SK-N-SH (cell line): ENCODE data around the gene HAUS1. TPM values are rescaled to one million over a fixed set of nuclear protein-coding genes. Genes with fewer than 3 reads are reported as not detected.
A peak's percentile ranks its signal among the peaks of the same experiment; 100 is the strongest.

Experiments
- CTCF ChIA-PET: fragments of 300-600, 350-600 bp; formaldehyde crosslinking; extraction: SDS; loops from one replicate; lab custom pipeline; 2021; lab: Yijun Ruan, JAX
- POLR2A ChIA-PET: fragments of 350-600 bp; sonication (Branson Sonifier 250); formaldehyde crosslinking; extraction: SDS; loops from one replicate; lab custom pipeline; 2020; ENCODE audit warnings: antibody characterized with exemption, inconsistent platforms; lab: Yijun Ruan, JAX
- DNase-seq: peaks from one replicate; pipeline ENCODE4 v3.0.0; 2012
- H2AFZ ChIP-seq: fragments of 200-600 bp; sonication (generic); 2 replicates; pipeline ENCODE4 v1.8.1; 2016; ENCODE audit warnings: antibody characterized with exemption, mild to moderate bottlenecking, low read depth
- H3F3A ChIP-seq: fragments of 200-600 bp; sonication (generic); replicated peaks from 2 replicates; pipeline ENCODE3; 2016; ENCODE audit warnings: antibody characterized with exemption, mild to moderate bottlenecking; ENCODE audit not compliant: insufficient read depth
- H3K27ac ChIP-seq, 2 experiments: fragments of 200-500 bp in 1 of 2; fragments of 200-600 bp in 1 of 2; sonication (Bioruptor generic) in 1 of 2; sonication (generic), shearing (Covaris generic) in 1 of 2; 2 replicates each; pipeline versions ENCODE4 v1.5.1 to v1.6.1; 2014 to 2016; ENCODE audit warnings: low read depth in 2 of 2, inconsistent platforms in 1 of 2, low read length in 1 of 2, mild to moderate bottlenecking in 1 of 2, mixed read lengths in 1 of 2
- H3K27me3 ChIP-seq: fragments of 200-600 bp; sonication (generic), shearing (Covaris generic); 2 replicates; pipeline ENCODE4 v1.6.1; 2016; ENCODE audit warnings: mixed run types; ENCODE audit not compliant: insufficient read depth
- H3K36me3 ChIP-seq, 2 experiments: fragments of 200-500 bp in 1 of 2; fragments of 200-600 bp in 1 of 2; sonication (Bioruptor generic) in 1 of 2; sonication (generic) in 1 of 2; replicated peaks in 1 of 2; 2 replicates each; pipeline versions ENCODE3 to v1.5.1; 2014 to 2016; ENCODE audit warnings: low read length in 1 of 2, mild to moderate bottlenecking in 1 of 2; ENCODE audit not compliant: insufficient read depth in 2 of 2, control insufficient read depth in 1 of 2
- H3K4me1 ChIP-seq, 2 experiments: fragments of 200-500 bp in 1 of 2; fragments of 200-600 bp in 1 of 2; sonication (Bioruptor generic) in 1 of 2; sonication (generic), shearing (Covaris generic) in 1 of 2; 2 replicates each; pipeline versions ENCODE4 v1.5.1 to v1.6.1; 2014 to 2016; ENCODE audit warnings: low read depth in 1 of 2, low read length in 1 of 2, mixed run types in 1 of 2; ENCODE audit not compliant: insufficient read depth in 2 of 2, control insufficient read depth in 1 of 2
- H3K4me2 ChIP-seq: fragments of 200-600 bp; sonication (generic), shearing (Covaris generic); 2 replicates; pipeline ENCODE4 v1.6.1; 2017; ENCODE audit warnings: mixed run types
- H3K4me3 ChIP-seq, 2 experiments: fragments of 200-500 bp in 1 of 2; fragments of 200-600 bp in 1 of 2; sonication (Bioruptor generic) in 1 of 2; sonication (generic), shearing (Covaris generic) in 1 of 2; 2 replicates each; pipeline versions ENCODE4 v1.5.1 to v1.8.1; 2014 to 2016; ENCODE audit warnings: low read depth in 2 of 2, inconsistent platforms in 1 of 2, low read length in 1 of 2, mild to moderate bottlenecking in 1 of 2, mixed read lengths in 1 of 2, moderate library complexity in 1 of 2
- H3K79me2 ChIP-seq: fragments of 200-600 bp; sonication (generic); 2 replicates; pipeline ENCODE4 v1.8.1; 2017; ENCODE audit warnings: mild to moderate bottlenecking; ENCODE audit not compliant: insufficient read depth
- H3K9ac ChIP-seq: fragments of 200-600 bp; sonication (generic); 2 replicates; pipeline ENCODE4 v1.6.1; 2017; ENCODE audit warnings: mixed run types
- H3K9me2 ChIP-seq: fragments of 200-600 bp; sonication (generic); 2 replicates; pipeline ENCODE4 v1.6.1; 2017; ENCODE audit warnings: mixed run types
- H3K9me3 ChIP-seq: fragments of 200-600 bp; sonication (generic); 2 replicates; pipeline ENCODE4 v1.6.1; 2017; ENCODE audit warnings: mixed run types, mild to moderate bottlenecking, moderate library complexity
- H4K20me1 ChIP-seq: fragments of 200-600 bp; sonication (generic); 2 replicates; pipeline ENCODE4 v1.6.1; 2017; ENCODE audit warnings: mild to moderate bottlenecking, mixed run types; ENCODE audit not compliant: insufficient read depth
- FOSL2 ChIP-seq: IDR thresholded peaks from 2 replicates; pipeline ENCODE4 v1.4.0; 2012; ENCODE audit warnings: low read depth, mild to moderate bottlenecking, moderate library complexity, borderline replicate concordance
- FOXM1 ChIP-seq: IDR thresholded peaks from 2 replicates; pipeline ENCODE4 v1.4.0; 2012; ENCODE audit warnings: low read depth, mild to moderate bottlenecking
- JUND ChIP-seq: IDR thresholded peaks from 2 replicates; pipeline ENCODE4 v1.4.0; 2012
- MXI1 ChIP-seq: IDR thresholded peaks from 2 replicates; pipeline ENCODE4 v1.6.1; 2012; ENCODE audit warnings: mild to moderate bottlenecking, low read depth, low read length, improper control_type of control experiment
- POLR2AphosphoS5 ChIP-seq: IDR thresholded peaks from 2 replicates; pipeline ENCODE4 v1.6.1; 2012; ENCODE audit warnings: low read depth, low read length
- RFX5 ChIP-seq: IDR thresholded peaks from 2 replicates; pipeline ENCODE4 v1.6.1; 2012; ENCODE audit warnings: mild to moderate bottlenecking, improper control_type of control experiment, low read length
- USF1 ChIP-seq: IDR thresholded peaks from 2 replicates; pipeline ENCODE4 v1.4.0; 2012; ENCODE audit warnings: low read depth, borderline replicate concordance
- YY1 ChIP-seq: IDR thresholded peaks from 2 replicates; pipeline ENCODE4 v1.4.0; 2012; ENCODE audit warnings: low read depth, mild to moderate bottlenecking
- WGBS: methylation state at CpG from one replicate; pipeline ENCODE4 v1.1.6; 2017; ENCODE audit warnings: low lambda C conversion rate; 5-methylcytosine and 5-hydroxymethylcytosine counted together
- polyA plus RNA-seq, 3 experiments: library from polyadenylated mRNA; depleted of rRNA; stranded (reverse); fragments of >200 nt; gene quantifications; 2 replicates each; pipeline ENCODE4 v1.2.3, GENCODE V29; 2012
- TF ChIP-seq, protein P1 (sequence below): IDR thresholded peaks from 2 replicates; pipeline ENCODE4 v1.6.1; 2012; ENCODE audit warnings: mild to moderate bottlenecking, low read depth, low read length, moderate library complexity

Gene HAUS1
- polyA plus RNA-seq, 1 of the 3 experiments (the other 2 are of a cell fraction), result 55.2 TPM

GRCh38 chr18:46161703-46162396, 57.7 kb downstream of the HAUS1 start:
- Histone ChIP-seq H3K9me3 (no peaks in the 10 kb centered on the region), H3K4me2 (no peak overlapping the region), H3K9ac (no peak overlapping the region), H2AFZ (no peak overlapping the region), H3K36me3 (no peaks in the 10 kb centered on the region), H4K20me1 (no peaks in the 10 kb centered on the region), H3K4me1 (no peaks in the 10 kb centered on the region), H3K27ac (no peak overlapping the region), H3K79me2 (no peaks in the 10 kb centered on the region), H3K9me2 (no peaks in the 10 kb centered on the region), H3K4me3 (no peak overlapping the region), H3K27me3 (no peaks in the 10 kb centered on the region), H3F3A (no peaks in the 10 kb centered on the region)
- ChIA-PET POLR2A (no interaction called here), CTCF (interaction anchor here (1.4 to 9.7 kb wide), 3 partner anchors 12 to 496 kb away, joined by 5 to 76 read pairs (median 9); a partner anchor contains a TSS)
- no peak for DNase-seq
- no peak for TF ChIP-seq MXI1
- peak; percentile 28; the same call in 1 of the 2 replicates for TF ChIP-seq YY1
- 89% methylated on average over 6 of the region's 6 CpGs for WGBS

DNA sequence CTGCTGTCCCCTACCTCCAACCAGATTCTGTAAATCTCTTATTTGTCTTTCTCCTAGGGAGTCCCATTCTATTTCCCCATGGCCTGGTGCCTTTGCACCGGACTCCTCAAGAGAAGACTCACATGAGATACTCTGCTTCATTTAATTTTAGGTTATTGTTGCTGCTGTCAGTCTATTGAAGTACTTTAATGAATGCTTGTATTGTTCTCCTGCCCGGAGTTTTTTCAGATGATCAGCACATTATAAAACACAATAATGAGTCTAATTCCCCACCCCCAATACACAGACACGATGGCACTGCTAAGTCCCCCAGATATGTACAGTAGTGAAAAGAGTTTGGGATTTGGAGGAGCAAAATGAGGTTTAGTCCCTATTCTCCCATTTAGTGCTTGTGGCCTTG, 58.9 kb downstream of the HAUS1 start:
- CTCF ChIA-PET, result interaction anchor here (2.3 to 9.7 kb wide), 2 partner anchors 11 to 495 kb away, joined by 9 to 76 read pairs; a partner anchor contains a TSS
- no peaks in the 10 kb centered on the region for H3F3A ChIP-seq
- 89% methylated on average over 3 of the region's 3 CpGs for WGBS
- no peaks in the 10 kb centered on the region for H3K27me3 ChIP-seq
- no peaks in the 10 kb centered on the region for H4K20me1 ChIP-seq
- no peak overlapping the region for H3K9ac ChIP-seq
- DNase-seq, result no peak
- no peak for TF ChIP-seq USF1
- TF ChIP-seq RFX5, result no peak
- no peak for TF ChIP-seq JUND
- no peak for TF ChIP-seq FOXM1
- no peak for TF ChIP-seq FOSL2
- TF ChIP-seq, protein P1, sequence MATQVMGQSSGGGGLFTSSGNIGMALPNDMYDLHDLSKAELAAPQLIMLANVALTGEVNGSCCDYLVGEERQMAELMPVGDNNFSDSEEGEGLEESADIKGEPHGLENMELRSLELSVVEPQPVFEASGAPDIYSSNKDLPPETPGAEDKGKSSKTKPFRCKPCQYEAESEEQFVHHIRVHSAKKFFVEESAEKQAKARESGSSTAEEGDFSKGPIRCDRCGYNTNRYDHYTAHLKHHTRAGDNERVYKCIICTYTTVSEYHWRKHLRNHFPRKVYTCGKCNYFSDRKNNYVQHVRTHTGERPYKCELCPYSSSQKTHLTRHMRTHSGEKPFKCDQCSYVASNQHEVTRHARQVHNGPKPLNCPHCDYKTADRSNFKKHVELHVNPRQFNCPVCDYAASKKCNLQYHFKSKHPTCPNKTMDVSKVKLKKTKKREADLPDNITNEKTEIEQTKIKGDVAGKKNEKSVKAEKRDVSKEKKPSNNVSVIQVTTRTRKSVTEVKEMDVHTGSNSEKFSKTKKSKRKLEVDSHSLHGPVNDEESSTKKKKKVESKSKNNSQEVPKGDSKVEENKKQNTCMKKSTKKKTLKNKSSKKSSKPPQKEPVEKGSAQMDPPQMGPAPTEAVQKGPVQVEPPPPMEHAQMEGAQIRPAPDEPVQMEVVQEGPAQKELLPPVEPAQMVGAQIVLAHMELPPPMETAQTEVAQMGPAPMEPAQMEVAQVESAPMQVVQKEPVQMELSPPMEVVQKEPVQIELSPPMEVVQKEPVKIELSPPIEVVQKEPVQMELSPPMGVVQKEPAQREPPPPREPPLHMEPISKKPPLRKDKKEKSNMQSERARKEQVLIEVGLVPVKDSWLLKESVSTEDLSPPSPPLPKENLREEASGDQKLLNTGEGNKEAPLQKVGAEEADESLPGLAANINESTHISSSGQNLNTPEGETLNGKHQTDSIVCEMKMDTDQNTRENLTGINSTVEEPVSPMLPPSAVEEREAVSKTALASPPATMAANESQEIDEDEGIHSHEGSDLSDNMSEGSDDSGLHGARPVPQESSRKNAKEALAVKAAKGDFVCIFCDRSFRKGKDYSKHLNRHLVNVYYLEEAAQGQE, result no peak
- TF ChIP-seq POLR2AphosphoS5, result no peak
- H3K79me2 ChIP-seq, result no peaks in the 10 kb centered on the region
- H2AFZ ChIP-seq, result no peak overlapping the region
- no peaks in the 10 kb centered on the region for H3K9me3 ChIP-seq
- no peaks in the 10 kb centered on the region for H3K36me3 ChIP-seq
- no peak overlapping the region for H3K4me2 ChIP-seq
- no peak overlapping the region for H3K4me3 ChIP-seq
- H3K9me2 ChIP-seq, result no peaks in the 10 kb centered on the region
- no peak overlapping the region for H3K27ac ChIP-seq
- POLR2A ChIA-PET, result no interaction called here
- H3K4me1 ChIP-seq, result no peaks in the 10 kb centered on the region
